GM19240 (cell line): ENCODE measurements around the gene CFDP1.

ENCODE experiments used
- DNase-seq: peaks from one replicate; pipeline ENCODE4 v3.0.0; 2011; ENCODE audit warnings: low spot score; ENCODE audit not compliant: insufficient read length

The CFDP1 gene

DNA sequence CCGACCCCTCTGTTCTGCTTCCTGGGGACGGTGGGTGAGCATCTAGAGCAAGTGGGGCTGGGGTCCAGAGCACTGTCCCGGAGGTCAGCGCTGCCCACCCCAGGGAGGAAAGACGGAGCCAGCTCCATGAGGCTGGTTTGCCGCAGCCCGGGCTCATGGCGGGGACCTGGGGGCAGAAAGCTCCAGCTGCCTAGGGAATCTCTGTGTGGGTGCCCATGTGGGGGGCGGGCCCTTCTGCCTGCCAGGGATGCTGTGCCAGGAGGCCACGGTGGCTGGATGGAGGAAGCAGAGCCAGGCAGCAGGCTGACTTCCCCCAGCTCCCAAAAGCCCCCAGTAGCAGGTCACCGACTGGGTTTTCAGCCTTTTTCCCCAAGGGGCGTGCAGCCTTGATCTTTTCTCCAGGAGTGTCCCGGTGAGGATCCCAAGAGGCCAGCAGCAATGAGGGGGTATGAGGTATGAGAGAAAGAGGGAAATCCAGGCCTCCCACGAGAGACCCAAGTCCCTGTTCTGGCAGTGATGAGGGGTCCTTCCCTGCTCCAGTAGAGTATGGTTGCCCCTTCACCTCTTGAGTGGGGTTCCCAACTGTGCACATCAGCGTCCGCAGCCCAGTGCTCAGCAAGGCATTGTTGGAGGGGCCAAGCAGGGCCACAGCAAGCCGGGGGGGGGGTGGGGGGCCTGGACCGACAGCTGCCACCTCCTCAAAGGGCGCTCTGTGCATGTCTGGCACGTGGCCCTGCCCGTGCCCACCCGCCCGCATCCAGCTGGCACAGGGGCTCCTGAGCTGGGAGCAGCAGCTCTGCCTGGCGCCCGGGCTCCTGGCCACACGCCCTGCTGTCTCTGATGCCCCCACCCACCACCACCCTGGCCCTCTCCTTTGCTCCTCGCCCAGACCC is 166.3 kb downstream of the CFDP1 start:
- no peak for DNase-seq

DNA sequence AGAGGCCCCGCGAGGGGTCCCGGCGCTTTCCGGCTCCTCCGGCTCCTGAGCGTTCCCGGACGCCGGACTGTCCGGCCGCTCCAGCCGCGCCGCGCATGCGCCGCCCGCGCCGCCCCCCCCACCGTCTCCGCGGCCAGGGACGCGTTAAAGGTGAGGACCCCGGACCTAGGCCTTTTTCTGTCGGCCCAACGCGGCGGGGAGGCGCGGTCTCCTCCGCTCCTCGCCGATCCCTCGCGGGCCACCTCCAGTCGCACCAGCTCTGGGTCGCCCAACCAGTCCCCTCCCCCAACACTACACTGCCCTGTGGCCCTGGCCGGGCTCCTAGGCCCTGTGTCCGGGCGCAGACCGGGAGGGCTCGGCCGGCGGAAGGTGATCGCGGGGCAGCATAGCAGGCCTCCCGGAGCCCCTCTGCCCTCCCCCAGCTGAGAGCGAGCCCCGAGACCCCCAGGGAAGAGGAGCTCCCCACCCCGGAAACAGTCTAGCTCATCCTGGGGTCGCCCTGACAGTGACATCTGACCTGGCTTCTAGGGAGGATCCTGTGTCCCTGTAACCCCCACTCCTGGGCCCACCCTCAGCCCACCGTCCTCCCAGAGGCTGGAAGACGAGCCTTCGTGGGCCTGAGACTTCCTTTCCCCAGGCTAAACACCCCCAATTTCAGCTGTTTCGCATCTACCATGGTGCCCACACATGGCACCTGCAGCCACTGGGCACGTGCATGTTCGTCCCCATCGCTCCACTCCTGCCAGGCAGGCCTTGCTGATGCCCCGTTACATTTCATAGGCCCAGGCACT is 167.2 kb downstream of the CFDP1 start:
- DNase-seq = peak; percentile 83

GRCh38 chr16:75264999-75265910 is 168.0 kb downstream of the CFDP1 start:
- no peak for DNase-seq

DNA sequence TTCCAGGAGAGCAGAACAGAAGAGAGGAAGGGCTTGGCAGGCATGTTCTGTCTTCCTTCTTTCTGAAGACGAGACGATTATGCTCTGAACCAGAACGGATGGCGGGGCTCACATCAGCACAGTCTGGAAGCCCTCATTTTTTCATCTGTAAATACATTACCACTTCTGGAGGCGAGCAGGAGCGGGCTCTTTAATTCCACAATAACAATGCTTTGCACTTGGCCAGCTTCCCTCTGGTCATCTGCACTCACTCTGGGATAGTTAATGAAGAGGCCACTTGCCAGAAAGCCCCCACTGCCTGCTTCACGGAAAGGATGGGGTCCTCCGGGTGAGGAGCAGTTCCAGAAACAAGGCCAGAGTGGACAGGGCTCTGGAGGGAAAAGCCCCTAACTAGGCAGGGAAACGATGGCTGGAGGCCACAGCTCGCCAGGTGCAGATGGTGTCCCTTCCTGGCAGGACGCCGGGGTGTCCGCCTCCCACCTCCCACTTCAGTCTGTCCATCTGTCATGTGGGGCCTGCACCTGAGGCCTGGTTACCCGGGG is 168.8 kb downstream of the CFDP1 start:
- DNase-seq = no peak

DNA sequence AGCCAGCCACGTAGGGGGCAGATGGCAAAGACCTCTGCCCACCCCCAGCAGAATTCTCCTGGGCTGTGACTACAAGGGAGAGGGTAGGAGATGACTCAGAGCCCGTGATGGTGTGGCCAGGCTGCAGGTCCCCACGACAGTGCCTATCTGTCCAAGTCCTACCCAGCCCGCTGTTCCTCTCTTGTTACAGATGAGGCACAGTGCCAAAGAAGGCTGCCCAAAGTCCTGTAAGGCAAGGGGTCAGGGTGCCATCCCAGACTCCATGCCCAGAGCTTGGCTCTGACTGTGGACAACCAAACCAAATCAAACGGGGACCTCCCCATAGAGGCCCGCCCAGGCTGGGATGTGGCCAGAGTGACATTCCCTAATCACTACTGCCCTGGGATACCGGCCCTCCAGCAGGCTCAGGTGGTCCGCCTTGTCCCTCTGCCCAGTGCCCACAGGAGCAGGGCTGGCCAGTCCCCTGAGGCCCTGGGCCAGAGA is 169.3 kb downstream of the CFDP1 start:
- no peak for DNase-seq

DNA sequence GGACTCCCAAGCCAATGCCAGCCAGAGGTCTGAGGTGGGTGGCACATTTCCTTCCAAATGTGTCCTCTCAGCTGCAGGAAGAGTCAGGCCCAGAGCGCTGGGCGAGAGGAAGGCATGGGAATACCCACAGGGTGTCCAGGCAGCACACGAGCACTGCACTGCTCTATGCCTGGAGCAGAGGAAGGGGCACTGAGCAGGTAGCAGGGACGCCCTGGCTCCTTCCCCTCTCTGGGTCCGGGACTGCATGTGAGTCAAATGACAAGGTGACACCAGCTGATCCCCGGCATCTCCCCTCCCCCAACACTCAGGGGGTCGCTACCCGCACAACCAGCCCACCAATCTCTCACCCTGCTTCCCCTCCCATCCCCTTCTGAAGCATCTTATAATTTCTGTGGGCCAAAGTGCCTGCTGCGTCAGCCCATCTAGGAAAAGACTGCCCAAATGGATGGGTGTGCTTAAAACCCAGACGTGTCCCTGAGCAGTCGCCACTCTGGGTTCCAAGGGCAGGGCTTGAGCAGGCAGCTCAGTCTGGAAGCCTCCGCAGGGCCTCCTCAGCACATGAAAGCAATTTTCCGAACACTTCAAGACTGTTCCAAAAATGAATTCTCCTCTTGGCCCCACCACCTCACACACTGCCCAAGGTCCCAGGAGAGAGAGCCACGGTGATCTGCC is 169.9 kb downstream of the CFDP1 start:
- DNase-seq = no peak

DNA sequence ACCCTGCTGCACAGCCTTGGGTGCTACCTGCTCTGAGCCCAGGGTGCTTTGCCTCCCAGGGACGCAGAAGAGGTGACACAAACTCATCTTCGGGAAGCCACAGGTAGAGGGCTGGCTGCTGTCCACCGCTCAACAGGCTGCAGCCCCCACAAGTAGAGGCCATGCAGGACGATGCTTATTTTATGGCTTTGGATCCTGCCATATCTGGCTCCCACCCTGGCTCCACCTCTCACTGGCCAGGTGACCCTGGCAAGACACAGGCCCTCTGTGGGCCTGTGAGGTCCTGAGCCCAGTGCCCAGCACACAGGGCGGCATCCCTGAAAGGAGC is 170.5 kb downstream of the CFDP1 start:
- no peak for DNase-seq

DNA sequence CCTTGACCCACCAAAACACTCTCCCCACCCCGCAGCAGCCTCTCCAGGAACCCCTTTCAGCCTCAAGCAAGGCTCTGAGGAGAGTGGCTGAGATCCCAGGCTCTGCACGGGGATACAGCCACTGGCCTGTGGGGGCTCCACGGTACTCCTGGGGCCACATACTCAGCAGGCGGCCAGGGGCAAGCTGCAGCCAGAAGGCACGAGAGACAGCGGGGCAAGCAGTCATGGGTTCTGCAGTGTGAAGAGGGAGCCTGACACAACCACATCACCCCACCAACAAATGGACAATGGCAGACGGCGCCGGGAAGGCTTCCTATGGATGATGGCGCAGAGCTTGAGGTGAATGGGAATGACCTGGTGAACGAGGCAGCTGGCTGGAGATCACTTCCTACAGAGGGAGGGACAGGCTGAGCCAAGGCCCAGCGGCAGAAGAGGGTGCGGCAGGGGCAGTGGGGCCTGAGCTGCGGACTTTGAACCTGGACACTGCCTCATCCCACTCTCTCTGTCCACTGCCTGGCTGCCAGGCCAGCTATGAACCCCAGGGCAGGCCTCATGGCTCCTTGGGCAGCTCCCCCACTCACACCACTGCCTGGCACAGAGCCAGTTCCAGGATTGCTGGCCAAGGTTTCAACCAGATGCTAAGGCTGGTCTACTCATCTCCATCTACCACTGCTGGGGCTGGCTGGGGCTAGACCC is 171.1 kb downstream of the CFDP1 start:
- DNase-seq = no peak

- DNase-seq = no peak
These were observed 171.7 kb downstream of the CFDP1 start for GRCh38 chr16:75261590-75262078.

- DNase-seq = no peak
These were observed 172.3 kb downstream of the CFDP1 start for GRCh38 chr16:75260851-75261589.

DNA sequence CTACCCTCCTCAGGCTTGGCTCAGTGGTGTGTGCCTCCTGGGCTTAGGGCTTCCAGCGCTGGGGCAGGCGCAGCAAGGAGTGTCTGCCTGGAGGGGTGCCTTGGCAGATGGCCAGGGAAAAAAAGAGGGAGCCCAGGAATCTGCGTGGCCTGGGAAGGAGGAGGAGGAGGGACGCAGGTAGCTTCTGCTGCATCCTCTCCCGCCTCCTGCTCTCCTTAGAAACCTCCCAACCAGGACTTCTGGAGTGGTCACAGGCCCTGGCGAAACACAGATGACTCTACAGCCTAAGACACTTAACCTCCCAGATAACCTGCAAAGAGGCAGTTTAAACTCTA is 174.5 kb downstream of the CFDP1 start:
- no peak for DNase-seq

GRCh38 chr16:75257886-75258806 is 175.2 kb downstream of the CFDP1 start:
- no peak for DNase-seq

DNA sequence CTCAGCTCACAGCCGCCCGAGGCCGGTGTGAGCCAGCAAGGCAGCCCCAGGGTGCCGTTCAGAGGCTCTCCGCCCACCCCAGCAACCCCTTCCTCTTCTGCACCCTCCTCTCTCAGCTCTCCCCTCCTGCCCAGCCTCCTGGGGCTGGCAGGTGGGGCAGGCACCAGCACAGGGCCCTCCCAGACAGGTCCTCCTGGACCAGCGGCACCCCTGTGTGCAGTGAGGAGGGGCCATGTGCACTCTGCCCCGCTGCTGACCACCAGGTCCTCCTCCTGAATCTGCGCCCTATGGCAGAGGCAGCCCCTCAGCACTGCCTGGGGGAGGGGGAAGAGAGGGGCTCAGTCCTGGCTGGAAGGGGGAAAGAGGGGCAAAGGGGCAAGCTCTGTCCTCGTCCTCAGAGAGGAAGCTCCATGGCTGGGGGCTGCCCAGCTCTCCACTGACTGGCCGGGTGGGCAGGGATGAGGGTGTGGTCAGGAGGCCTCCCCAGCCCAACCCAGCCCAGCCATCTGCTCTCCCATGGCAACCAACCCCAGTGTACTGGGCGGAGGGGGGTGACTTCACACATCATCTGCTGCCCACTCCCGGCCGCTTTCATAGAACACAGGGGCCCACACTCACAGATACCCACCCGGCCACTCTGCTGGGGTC is 176.5 kb downstream of the CFDP1 start:
- DNase-seq = no peak

GRCh38 chr16:75256059-75256571 is 177.2 kb downstream of the CFDP1 start:
- DNase-seq = no peak

DNA sequence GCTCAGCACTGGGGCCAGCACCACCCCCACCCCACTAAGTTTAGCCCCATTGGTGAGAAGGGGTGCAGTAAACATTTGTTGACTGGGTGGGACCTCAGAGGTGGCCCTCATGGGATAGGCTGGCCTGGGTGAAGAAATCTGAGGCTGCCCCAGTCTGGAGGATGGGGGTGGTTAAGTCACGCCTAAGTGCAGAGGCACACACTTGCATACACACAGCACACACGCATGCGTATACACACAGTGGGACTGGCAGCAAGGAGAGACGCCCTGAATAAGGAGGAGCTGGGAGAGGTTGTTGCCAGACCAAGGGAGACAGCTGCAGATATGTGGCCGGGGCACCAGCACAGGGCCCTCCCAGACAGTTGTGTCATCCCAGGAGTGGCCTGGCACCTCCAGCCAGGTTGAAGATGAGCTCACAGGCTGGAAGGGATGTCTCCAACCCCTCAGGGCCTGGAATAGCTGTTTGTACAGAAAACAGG is 178.9 kb downstream of the CFDP1 start:
- no peak for DNase-seq

DNA sequence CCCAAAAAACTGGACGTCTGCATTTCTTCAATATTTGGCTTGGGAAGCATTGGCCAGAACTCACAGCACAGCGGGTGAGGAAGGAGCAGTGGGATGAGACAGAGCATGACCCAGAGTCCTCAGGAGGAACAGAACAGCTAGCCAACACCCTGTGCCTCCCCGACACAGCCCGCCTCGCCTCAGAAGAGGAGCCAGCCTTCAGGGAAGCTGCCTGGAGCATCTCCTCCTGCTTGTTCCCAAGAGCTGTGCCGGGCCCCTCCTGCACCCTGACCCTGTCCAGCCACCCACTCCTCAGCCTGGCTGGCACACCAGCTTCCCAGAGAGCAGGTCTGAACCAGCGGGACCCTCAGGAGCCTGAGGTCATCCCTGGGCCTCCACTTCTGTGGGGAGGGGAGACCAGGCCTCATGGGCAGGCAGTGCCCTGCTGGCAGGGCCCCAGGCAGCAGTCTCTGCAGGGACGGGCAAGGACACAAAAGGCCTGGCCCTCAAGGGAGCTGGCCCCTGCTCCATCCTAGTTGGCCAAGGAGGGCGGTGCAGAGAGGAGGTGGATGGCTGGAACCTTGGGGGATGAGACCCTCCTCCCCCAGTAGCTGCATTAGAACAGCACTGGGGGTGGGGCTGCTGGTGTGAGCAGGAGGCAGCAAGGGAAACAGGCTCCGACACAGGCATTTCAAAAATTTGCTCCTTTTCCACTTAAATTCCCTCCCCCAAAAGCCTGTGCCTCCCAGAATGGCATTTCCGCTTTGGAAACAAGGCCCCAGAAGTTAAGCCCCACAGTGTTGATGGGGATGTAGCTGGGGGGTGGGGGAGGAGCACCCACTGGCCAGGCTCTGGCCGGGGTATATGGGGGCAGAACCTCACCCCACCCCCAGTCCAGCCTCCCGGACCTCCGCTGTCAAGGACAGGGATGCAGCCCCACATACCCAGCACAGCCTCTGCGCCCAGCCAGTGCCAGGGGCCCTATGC is 180.1 kb downstream of the CFDP1 start:
- DNase-seq = no peak
